ENCODE data around the gene STARD7.
A peak's percentile ranks its signal among the peaks of the same experiment; 100 is the strongest.
"Not testable (repeated sequence)": the region's sequence is repeated elsewhere in the genome, so short reads cannot be mapped to it uniquely, and the experiment has no call there.

Gene STARD7

DNA sequence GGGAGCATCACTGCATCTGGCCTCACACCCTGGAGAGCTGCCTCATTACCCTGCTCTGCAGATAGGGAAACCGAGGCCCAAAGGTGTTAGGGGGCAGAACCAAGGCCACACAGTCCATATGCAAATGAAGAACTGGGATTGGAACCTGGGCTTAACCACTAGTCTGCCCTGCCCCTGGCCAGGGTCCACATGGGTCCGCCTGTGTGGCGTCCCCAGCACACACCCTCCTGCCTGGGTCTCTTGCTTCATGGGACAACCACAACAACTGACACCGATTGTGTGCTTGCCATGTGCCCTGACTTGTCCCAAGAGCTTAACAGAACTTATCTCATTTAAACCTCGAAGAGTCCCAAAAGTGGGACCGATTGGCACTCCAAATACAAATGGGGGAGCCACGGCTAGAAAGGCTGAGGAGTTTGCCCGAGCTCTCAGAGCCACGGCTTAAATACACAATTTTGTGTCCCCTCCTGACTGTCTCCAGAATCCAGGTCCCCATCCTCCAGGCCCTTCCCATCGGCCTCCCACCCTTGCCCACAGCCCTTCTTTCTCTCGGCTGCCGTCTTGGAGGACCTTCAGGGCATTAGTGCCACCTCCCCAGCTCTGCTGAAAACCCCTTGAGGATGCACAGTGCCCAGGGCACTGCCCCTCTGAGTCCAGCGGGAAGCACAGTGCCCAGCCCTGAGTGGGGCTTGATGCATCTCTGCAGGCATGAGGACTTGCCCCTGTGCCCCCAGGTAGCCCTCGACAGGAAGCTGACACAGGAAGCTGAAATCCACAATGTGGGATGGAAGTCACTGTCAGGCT is 57.6 kb downstream of the STARD7 start:
- no peak for DNase-seq (ENCODE audit: insufficient read length, low spot score)

DNA sequence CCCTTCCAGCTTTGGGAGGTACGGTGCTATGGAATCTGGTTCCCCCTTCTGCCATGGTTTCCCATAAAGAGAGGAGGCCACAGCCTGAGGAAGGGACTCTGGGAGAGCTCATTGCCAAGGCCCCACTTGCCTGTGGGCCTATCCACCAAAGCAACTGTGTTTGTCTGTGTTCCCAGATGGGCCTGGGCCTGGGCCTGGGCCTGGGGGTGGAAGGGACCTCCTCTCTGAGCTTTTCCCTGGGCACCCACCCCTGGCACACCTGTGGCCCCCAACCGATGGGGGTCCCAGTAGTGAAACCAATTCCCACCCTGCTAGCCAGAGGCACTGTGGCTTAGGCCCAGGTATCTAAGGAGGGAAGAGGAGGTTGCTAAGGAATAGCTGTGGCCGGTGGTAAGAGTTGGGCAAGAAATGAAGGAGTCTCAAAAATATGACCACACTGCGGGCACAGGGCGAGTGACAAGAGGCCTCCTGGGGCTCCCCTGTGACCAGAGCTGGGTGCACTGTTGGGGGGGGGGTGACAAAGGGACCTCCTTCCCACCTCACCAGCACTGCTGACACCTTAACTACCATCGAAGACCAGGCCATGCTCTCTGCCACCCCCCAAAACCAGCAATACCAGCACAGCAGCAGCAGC is 58.5 kb downstream of the STARD7 start:
- no peak for FAIRE-seq

More for the DNA sequence above, 57.6 kb downstream of the STARD7 start:
- FAIRE-seq, result no peak

DNA sequence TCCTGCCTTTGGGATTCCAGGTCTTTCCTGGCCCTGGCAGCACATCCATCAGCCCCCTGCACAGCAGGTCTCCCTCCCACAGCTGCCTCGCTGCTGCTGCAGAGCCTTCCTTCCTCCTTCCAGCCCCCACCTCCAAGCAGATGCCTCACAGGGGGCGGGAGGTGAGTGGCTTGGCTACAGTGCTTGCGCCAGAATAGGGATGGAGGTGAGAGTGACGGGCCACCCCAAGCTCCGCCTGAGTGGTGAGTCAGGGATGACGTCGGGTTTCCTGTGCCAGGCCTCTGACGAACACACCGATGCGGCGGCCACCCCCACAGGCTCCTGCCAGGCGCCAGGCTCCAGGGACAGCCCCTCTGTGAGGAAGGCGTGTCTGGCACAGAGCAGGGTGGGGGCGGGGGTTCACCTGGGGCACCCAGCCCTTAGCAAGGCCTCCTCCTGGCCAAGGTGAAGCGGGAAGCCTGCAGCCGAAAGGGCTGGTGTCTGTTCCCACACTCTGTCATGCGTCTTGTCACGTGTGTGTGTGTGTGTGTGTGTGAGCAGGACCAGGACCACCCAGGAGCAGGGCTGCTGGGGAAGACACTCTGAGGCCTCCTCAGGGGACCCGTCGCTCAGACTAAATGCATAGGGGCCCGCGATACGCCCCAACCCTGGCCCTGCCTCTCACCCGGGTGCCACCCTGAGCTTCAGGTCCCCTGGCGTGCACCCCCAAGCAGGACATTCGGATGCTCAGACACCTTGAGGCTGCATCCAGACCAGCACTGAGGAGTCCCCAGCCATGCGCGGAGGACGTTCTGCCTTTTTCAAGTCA is 60.0 kb downstream of the STARD7 start:
- peak; percentile 95 for DNase-seq (ENCODE audit: insufficient read length, low spot score)
- peak; percentile 96 for FAIRE-seq

More for the DNA sequence above, 58.5 kb downstream of the STARD7 start:
- no peak for DNase-seq (ENCODE audit: insufficient read length, low spot score)

DNA sequence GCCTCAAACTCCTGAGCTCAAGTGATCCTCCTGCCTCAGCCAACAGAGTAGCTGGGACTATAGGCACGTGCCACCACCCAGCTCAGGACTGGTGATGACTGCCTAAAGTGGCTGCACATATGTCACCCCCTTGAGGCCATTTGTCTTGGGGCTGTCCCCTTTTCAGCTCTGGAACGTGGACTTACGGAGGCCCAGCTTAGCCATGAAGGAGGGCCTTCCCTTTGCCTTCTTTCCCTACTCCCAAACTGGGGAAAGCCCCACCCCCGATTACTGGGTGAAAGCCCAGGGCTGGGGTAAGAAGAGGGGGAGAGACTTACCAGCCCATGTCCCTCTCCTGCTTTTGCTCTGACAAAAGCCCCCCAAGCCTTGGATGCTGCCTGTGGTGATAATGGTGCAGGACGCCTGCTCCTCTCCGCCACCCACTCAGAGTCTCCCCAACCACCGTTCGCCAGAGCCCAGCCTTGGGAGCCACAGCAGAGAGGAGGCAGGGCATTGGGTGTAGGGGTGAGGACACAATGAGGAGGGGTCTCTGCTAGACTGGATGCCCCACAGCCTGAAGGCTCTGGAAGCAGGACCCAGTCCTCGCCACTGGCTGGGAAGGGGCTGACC is 60.9 kb downstream of the STARD7 start:
- no peak for FAIRE-seq
- no peak for DNase-seq (ENCODE audit: insufficient read length, low spot score)

DNA sequence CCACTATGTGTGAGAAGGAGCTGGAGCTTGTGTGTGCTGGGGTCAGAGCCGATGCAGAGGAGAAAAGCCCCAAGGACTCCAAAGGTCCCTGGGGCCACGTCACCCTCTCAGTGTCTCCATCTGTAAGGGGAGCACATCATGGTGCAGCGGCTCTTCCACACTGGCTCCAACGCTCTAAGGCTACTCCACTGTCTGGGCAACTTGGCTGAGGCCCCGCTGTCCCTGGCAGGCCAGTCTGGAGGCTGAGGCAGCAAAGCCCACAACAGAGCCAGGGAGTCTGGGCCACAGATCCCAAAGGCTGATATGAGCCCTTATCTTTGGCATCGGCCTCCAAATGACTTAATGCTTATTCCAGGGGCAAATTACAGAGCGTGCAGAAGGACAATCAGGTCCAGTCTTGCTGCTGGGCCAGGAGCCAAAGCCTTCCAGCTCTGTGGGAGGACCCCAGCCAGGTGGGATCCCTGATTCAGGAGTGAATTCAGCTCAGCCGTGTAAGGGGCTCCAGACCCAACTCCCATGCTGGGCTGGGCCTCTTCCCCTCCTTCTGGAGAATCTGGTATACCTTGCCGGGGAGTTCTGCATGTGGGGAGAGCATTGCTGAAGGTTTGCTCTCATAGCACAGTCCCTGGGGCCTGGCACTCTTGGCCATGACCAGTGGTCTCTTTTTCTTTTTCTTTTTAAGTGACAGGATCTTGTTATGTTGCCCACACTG is 61.6 kb downstream of the STARD7 start:
- FAIRE-seq (no peak), DNase-seq (ENCODE audit: insufficient read length, low spot score) (no peak)

DNA sequence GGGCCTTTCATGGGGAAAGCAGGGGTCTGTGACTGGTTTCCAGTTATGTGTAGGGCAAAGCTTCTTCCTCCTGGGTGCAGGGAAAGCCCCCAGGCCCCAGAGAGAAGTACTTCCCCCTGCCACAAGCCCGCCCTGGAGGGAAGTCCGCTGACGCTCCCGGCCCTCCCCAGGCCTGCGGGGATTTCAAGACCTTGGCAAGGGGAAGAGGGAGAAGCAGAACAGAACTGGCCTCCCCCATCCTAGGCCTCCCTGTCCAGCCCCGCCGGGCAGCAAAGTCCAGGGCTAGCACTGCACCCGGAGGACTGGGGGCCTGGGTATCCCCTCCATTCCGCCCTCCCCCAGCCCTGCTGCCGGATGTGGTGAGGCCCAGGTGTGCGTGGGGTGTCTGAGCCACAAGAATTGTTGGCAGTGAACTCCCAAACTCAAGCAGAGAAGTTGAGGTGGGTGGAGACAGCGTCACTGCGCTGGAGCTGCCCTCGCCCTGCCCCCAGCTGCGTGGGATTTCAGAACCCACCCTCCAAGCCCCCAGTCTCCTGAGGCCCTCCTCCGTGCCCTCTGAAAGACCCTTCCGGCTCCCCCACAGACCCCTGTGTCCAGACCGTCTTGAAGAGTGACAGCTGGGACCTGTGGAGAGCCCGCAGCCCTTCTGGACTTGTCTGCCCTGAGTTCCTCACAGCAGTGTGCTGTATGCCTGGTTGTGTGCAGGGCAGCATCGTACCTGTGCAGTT is 62.3 kb downstream of the STARD7 start:
- FAIRE-seq (no peak), DNase-seq (ENCODE audit: insufficient read length, low spot score) (no peak)

DNA sequence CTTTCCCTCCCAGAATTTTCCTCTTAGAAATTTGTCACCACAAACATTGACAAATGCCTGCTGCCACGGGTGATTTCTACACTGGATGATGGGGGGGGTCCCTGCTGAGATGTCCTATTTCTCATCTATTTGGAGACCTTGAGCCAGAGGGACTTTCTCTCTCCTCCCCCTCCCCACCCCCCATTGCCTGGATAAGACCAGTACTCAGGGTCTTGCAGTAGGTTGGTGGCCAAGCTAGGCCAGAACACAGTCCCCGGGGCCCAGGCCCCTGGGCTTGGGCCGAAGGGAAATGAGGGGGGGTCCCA is 62.8 kb downstream of the STARD7 start:
- DNase-seq (ENCODE audit: insufficient read length, low spot score), result no peak
- FAIRE-seq, result no peak

DNA sequence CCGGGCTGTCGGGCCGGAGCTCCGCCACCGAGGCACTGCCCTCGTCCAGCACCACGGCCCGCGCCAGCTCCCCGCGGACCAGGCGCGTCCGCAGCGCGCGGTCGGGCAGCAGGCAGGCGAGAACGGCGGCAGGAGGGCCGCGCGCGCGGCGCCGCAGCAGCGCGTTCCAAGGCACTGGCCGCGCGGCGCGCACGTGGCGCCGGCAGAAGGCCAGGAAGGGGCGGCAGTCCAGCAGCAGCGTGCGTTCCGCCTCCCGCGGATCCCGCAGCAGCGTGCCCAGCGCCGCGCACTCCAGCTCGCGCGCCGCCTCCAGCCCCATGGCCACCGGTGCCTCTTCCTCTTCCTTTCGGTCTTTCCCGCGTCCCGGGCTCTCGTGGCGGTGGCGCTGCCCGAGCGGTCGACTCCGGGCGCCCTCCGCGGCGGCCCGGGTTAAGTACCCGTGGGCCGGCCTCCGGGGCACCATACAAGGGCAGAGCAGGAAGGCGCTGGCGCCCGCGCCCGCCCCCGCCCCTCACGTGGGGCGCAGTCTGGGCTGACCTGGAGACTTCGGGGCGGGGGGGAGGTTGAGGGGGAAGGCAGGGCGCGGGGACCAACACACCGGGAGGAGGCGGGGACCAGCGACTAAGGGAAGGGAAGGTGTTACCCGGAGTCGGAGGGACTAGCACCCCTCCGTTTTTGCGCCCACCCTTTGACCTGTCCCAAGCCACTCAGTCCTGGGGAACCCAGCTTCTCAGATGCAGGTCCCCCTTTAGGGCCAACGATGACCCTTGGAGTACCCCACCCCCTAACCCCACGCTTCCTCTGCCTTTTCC is 63.4 kb downstream of the STARD7 start, which contains the start of gene DUSP2:
DUSP2 (minus strand) TSS at position 405 of the 812 bp plus-strand sequence; CDS start at position 319, 86 bp downstream.
- no peak for FAIRE-seq
- DNase-seq (ENCODE audit: insufficient read length, low spot score), result peak; percentile 59

DNA sequence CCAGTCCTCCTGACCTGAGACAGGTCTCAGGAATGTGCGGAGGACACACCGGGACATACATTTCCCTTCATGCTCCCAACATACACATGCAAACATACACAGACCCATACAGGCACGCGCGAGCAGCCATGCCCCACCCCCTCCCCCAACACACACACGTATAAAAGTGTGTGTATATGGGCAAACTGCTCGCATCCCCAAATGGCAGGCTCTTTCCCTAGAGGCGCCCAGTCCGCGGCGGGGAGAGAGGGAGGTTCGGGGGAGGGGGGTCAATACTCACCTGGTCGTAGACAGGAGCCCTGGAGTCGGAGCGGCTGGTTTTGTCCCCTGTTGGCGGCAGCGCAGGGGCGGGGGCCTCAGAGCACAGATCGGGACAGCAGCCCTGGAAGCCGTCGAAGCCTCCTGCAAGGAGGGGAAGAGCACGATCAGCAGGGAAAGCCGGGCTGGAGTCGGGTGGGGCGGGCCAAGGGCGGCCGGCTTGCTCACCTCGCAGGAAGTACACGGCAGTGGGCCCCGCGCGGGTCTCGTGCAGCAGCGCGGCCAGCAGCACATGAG is 64.1 kb downstream of the STARD7 start:
- DNase-seq (ENCODE audit: insufficient read length, low spot score), result no peak
- no peak for FAIRE-seq

DNA sequence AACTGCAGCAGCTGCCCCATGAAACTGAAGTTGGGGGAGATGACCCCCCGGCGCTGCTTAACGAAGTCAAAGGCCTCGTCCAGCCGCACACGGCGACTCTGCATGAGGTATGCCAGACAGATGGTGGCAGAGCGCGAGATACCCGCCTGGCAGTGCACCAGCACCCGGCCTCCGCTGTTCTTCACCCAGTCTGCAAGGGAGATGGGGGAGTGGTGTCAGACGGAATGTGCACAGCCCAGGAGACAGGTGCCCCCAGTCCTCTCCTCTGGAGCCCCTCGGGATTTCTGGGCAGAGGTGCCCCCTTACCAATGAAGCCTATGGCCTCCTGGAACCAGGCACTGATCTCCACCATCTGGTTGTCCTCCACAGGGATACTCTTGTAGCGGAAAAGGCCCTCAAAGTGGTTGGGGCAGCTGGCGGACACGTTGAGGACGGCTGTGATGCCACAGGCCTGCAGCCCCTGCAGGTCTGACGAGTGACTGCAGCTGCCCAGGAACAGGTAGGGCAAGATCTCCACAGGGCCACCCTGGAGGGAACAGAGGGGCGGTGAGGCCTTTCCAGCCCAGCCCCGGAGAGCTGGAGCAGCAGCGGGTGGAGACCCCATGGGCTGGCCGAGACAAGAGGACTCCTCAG is 64.7 kb downstream of the STARD7 start:
- FAIRE-seq, result no peak

DNA sequence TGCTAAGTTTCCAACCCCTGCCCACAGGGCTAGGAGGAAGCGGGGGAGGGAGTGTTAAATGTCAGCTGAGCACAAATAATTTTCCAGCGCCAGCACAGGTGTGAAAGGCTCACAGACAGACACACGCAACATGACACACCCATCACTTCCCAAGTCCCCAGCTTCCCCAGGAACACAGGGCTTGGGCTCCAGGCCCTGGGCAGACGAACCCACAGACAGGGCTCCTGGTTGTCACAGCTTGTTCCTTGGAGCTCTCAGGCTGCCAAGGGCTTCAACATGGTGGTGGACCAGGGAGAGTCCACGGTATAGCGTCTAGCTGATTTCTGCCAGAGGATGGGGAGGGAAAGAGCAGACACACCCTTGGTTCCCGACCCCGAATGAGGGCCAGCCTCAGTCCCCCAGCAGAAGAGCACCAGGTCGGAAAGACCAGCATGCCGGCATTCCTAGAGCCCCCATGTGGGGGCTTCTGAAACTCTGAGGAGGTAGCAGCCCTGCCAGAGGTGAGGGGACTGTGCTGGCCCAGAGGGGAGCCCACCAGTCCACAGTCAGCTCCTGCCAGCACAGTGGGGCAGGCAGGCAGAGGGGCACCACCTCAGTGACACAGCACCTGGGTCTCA is 65.3 kb downstream of the STARD7 start:
- FAIRE-seq (no peak), DNase-seq (ENCODE audit: insufficient read length, low spot score) (no peak)

More for the DNA sequence above, 64.7 kb downstream of the STARD7 start:
- no peak for DNase-seq (ENCODE audit: insufficient read length, low spot score)

DNA sequence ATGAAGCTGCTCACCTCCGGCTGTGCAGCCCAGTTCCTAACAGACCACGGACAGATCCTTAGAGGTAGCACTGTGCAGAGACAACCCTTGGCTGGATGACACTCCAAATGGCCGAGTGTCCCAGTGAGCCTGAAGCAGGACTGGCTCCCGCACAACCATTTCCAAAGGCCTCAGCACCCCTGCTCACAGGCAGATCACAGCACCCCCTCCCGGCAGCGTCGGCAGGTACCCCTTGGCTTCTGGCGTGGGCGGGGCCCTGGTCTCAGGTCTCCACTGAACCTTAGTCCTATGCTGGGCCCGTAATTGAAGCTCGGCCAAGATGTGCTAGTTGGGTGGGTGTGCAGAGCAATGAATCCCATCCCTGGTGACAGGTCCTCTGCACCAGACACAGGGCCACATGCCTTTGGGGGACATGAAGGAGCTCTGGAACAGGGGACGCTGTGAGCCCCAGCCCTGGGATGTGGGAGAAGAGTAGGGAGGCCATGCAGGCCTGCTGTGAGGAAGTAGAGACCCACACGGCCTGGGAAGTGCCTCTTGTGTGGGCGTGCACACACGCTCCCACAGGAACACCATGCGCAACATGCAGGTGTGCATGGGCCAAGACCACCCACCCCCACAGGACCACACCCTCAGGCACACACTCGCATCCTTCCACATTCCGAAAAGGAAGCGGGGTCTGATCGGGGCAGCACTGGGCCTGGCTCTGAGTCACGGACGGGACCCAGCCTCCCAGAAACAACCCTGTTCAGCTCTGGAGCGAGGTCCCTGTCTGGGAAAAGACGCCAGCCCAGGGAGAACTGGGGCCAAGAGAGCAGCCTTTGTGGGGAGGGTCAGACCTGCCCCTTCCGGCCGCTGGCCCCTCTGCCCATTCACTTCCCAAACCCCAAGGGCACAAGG is 66.2 kb downstream of the STARD7 start:
- FAIRE-seq, result no peak

DNA sequence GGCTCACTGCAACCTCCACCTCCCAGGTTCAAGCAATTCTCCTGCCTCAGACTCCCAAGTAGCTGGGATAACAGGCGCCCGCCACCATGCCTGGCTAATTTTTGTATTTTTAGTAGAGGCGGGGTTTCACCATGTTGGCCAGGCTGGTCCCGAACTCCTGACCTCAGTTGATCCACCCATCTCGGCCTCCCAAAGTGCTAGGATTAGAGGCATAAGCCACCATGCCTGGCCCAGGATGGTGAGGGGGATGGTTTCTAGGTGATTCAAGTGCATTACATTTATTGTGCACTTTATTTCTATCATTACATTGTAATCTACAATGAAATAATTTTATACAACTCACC is 67.0 kb downstream of the STARD7 start:
- not testable (repeated sequence) for DNase-seq (ENCODE audit: insufficient read length, low spot score); FAIRE-seq

More for the DNA sequence above, 66.2 kb downstream of the STARD7 start:
- DNase-seq (ENCODE audit: insufficient read length, low spot score), result no peak

DNA sequence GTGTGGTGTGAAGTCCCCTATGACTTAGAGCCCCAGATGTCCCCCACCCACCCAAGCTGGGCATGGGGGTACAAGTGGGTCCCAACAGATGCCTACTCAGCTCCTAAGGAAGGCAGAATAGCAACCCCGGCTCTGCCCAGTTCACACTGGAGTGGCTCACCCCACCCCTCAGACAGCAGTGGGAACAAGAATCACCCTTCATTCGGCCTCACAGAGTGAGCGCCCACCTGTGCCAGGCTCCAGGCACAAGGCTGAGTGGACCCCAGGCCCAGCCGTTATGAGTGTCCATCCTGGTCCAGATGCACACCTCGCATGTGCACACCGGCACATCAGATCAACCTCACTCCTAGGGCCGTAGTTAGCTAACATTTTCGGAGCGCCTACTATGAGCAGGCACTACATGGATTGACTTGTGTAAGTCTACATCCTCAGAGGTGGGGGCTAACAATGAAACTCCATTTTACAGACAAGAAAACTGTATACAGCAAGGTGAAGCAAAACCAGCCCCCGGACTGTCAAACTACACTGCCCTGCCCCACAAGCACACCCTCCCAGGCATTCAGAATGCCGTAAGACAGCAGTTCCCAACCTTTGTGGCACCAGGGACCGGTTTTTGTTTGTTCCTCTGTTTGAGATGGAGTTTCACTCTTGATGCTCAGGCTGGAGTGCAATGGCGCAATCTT is 67.5 kb downstream of the STARD7 start:
- DNase-seq (ENCODE audit: insufficient read length, low spot score), result no peak
- no peak for FAIRE-seq

DNA sequence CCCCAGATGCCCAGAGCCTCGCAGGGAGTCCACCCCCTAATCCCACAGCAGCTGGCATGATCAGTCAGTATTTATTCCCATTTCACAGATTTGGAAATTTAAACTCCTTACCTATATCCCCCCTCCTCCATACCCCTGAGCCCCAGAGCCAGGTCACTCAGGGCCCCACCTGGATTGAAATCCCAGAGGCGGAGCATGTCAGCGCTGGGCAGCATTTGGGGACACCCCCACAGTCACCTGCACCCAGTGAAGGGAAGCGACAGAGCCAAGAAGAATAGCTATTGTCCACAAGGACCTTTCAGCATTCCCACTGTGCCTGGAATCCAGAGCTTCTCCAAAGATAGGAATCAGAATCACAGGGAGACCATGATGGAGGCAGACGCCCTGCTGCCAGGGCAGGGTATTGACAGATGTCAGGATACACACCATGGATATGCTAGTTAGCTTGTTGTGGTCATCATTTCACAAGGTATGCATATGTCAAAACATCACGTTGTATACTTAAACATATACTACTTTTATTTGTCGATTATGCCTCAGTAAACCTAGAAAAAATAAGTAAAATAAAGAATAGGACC is 69.4 kb downstream of the STARD7 start:
- DNase-seq (ENCODE audit: insufficient read length, low spot score) (no peak), FAIRE-seq (no peak)

Data from HTR-8/SVneo (cell line).